EH (cell line): Measurements from ENCODE around the gene CTSC.
"Not testable (repeated sequence)": the region's sequence is repeated elsewhere in the genome, so short reads cannot be mapped to it uniquely, and the experiment has no call there.

ENCODE experiments used
- DNase-seq: peaks from one replicate; pipeline ENCODE4 v3.0.0-alpha.2; 2015; ENCODE audit warnings: low read depth

The CTSC gene

DNA sequence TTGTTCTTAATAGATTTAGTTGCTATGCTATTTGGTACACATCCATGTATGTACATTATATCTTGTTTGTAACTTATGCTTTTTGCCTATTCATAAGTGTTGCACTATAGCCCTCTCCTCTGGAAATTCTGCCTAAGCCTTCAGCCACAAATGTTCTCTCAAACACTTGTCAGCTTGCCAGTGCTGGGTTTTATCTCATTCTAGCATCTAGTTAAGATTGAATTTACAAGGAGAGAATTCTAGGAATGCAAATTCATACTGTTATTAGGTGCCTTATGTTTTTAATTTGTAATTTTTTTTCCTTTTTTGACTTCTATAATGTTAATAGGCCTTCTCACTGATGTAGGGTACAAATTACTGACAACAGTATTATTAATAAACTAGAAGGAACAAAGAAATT lies 14.6 kb upstream of the CTSC start:
- DNase-seq = peak; percentile 79

DNA sequence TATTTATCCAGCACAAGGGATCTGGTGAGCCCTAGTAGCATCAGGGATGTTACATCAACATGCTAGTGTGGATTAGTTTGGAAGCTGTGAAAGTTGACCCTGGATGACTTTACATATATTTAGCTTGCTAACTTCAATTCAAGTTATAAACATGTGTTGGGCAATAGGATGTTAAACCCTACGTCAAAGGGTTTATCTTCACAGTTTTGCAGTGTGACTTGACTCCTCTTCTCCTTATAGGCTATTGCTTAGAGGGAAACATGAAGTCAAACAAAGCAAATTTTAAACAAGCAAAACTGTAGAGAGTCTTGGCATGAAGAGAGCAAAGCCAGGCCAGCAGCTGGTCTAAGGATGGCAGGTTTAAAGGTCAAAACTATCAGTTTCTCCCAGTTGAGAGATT lies 11.3 kb upstream of the CTSC start:
- no peak for DNase-seq

- DNase-seq = no peak
These were observed 8.4 kb upstream of the CTSC start for GRCh38 chr11:88345949-88346348.

DNA sequence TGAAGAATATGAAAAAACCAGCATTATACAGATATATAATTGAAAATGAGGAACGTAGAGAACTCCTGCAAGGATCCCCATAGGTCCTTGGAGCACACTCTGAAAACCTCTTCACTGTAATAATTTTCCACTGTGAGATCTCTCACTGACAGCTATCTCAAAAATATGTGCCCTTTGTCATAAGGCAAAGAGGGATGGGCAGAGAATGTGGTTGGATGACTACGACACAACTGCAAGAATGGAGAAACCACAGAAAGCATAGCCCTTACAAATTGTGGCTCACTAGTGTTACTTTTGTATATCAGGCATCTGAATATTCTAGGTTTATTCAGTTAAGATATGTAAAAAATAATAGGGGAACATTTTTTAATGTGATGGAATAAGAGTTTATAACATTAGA lies 7.9 kb upstream of the CTSC start:
- DNase-seq = peak; percentile 53

GRCh38 chr11:88344869-88345268 lies 7.3 kb upstream of the CTSC start:
- DNase-seq = no peak

GRCh38 chr11:88341522-88342251 lies 4.2 kb upstream of the CTSC start:
- DNase-seq = no peak

DNA sequence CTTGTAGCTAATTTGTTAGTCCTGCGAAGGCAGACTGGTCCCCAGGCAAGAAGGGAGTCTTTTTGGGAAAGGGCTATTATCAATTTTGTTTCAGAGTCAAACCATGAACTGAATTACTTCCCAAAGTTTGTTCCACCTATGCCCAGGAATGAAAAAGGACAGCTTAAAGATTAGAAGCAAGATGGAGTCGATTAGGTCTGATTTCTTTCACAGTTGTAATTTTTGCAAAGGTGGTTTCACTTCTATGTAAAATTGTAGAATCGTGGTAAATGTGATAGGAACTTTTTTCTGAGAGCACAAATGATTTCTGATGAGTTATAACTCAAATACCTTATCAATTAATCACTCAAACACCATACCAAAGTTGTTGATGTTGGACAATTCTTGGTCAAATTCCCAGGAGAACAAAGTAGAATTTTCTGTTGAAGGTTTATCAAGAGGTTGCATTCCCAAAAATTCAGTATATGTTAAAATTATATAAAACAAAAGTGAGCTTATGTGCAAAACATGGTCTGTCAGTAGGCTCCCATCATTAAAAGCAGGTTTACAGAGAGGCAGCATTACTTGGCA lies 2.9 kb upstream of the CTSC start:
- DNase-seq = no peak

DNA sequence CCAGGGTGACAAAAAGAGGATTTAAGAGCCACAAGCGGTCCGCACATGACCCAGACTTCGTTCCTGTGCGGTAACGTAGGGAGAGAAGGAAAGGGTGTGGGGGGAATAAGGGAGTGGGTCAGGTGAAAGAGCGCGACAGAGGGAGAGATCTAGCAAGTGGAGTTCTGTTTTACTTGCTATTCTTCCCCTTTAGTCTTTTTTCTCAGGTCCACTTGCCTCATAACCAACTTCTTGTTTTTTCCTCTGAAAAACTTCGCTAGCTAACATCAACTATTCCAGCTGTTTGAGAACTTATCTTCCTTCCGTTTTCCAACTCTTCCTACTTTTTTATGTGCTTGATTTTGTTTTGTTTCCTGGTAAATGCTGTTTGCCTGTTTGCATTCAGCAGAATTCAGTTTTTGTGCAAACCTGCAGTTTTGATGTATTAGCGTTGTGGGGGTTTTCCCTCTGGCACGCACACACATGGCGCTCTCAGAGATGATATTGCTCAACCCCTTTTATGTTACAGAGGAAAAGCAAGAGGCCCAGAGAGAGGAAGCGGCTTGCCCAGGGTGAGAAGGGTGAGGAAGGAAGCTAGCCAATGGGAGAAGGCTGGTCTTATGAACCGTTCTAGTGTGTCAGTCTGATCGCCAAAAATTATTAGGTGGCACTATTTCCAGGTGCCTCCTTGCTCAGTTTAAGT lies 592 bp upstream of the CTSC start:
- DNase-seq = peak; percentile 76

DNA sequence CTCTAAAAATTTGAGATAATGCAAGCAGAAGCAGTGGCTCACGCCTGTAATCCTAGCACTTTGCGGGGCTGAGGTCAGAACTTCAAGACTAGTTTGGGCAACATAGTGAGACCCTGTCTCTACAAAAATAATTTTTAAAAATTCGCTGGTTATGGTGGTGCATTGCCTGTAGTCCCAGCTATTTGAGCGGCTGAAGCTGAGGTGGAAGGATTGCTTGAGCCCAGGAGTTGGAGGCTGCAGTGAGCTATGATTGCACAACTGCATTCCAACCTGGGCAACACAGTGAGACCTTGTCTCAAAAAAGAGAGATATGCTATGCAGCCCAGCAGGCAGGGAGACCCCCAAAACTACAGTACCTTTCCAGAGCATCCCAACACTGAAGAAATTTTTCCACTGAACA lies 2.3 kb downstream of the CTSC start:
- DNase-seq = no peak

DNA sequence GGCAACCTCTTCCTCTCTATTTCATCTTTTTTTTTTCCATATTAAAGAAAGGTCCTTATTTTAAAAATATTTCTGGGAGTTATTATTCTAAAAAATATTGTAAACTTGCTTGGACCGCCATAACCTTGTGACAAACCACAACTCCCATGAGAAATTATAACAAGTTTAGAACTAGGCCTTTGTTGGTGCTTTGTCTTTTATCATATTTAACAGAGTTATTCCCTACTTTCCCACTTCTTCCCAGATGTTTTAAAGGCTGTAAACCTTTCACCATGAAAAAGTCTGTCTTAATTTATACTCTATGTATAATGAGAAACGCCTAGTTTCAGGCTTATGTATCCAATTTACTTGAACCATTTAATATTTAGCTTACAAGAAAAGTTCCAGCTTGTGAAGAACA lies 3.7 kb downstream of the CTSC start:
- DNase-seq = no peak

DNA sequence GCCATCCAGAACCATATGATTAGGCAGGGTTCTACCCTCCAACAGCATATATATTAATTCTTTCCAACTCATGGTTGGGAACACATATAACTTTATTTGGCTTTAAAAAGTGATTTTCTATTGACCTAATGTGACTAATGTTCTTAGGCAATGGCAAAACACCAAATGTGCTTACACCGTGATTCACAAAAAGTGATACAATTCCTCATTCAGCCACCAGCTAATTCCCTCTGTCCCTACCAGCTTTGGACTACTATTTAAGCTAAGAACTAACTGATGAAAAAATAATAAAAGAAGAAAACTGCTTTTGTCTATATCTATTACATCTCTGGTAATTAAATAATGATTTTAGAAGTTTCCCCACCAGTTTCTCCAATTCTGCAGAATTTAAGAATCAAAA lies 4.7 kb downstream of the CTSC start:
- DNase-seq = peak; percentile 33

GRCh38 chr11:88330826-88331428 lies 6.6 kb downstream of the CTSC start:
- DNase-seq = no peak

- DNase-seq = no peak
These were observed 7.8 kb downstream of the CTSC start for GRCh38 chr11:88329563-88330250.

GRCh38 chr11:88327462-88328143 lies 9.9 kb downstream of the CTSC start:
- no peak for DNase-seq

- DNase-seq = no peak
These were observed 10.5 kb downstream of the CTSC start for GRCh38 chr11:88327061-88327460.

DNA sequence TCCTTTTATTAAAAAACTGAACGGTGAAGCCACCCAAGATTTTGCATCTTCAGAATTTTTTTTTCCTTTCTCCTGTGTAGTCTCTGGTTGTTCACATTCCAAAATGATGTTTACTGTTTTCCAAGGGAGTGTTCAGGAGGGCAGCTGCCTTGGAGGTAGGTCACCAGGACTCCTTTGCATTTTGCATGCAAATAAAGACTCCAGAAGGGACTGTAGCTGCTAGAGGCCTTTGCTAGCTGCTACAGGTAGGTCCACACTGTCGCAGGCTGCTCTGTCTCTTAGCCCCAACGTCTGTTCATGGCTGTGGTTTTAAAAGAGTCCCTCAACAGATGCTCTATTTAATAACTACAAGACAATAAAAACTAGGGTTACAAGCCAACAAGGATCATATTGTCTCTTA lies 11.4 kb downstream of the CTSC start:
- no peak for DNase-seq

DNA sequence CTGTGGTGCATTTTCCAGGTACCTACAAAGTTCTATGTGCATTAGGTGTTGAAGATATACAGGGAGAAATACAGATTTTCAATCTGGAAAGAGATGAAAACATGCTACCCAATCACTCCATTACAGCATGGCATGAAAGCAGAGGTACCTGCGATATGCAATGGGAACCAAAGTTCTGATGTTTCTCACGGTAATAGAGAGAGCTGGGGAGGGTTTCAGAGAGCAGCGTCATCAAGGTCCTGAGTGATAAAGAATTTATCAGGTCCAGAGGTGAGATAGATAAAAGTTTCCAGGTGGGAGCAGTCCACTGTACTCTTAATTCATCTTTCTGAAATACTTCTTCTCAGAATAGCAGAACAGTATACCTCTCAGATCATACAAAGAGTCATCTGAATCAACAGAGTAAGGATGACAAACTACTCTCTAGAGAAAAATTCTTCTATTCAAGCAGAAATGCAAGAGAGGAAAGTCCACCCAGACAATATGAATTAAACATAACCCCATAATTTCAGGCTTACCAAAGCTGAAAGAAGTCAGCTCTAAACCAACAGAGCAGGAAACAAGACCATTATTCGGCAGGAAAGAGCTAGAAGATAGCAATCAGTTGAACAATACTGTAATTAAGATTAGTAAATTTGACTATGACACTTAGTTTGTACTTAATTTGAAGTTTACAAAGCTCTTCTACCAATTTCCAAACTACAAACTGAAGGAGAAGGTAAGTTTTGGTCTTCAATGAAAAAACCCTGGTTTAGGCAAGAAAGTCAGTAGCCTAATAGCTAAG lies 12.8 kb downstream of the CTSC start:
- no peak for DNase-seq

DNA sequence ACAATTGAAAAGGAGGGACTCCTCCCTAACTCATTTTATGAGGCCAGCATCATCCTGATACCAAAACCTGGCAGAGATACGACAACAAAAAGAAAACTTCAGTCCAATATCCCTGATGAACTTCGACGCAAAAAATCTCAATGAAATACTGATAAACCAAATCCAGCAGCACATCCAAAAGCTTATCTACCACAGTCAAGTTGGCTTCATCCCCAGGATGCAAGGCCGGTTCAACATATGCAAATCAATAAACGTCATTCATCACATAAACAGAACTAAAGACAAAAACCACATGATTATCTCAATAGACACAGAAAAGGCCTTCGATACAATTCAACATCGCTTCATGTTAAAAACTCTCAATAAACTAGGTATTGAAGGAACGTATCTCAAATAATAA lies 14.7 kb downstream of the CTSC start:
- DNase-seq = not testable (repeated sequence)

DNA sequence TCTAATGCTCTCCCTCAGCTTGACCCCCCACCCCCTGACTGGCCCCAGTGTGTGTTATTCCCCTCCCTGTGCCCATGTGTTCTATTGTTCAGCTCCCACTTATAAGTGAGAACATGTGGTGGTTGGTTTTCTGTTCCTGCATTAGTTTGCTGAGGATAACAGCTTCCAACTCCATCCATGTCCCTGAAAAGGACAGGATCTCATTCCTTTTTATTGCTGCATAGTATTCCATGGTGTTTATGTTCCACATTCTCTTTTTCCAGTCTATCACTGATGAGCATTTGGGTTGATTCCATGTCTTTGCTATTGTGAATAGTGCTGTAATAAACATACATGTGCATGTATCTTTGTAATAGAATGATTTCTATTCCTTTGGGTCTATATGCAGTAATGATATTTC lies 16.1 kb downstream of the CTSC start:
- not testable (repeated sequence) for DNase-seq

DNA sequence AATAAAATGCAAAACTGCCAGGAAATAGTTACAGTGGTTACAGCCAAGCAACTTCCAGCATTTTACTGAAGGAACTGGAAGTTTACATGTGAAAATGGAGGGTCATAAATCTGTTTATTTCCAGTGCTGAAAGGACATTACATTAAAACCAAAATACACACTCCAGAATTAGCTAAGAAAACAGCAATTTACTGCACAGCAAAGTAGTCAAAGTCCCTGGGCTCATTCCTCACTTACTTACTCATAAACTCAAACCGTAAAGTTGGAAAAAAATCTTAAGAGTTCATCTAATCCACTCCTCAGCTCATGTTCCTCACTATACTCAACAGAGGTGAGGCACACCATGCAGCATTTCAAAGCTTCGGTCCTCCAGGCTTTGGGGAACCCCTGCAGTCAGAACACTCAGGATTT lies 17.4 kb downstream of the CTSC start:
- DNase-seq = peak; percentile 95

- DNase-seq = no peak
These were observed 19.5 kb downstream of the CTSC start for GRCh38 chr11:88318017-88318416.
